ENCODE data around the gene UHRF2. TPM values are rescaled to one million over a fixed set of nuclear protein-coding genes. Genes with fewer than 3 reads are reported as not detected.
A peak's percentile ranks its signal among the peaks of the same experiment; 100 is the strongest.

UHRF2 gene
- total RNA-seq, 1 donor from 2014 or later = 61.2 TPM

- TF ChIP-seq CTCF (IDR thresholded peaks at IDR 0.05; ENCODE audit: unreplicated experiment) = no peak
- H3K36me3 Mint-ChIP-seq = peaks cover 9% of the 10 kb centered on the region
- H3K9me3 Mint-ChIP-seq = no peaks in the 10 kb centered on the region
- DNase-seq (ENCODE audit: low spot score in 2 of 2, unreplicated experiment in 2 of 2) = no peak
- H3K27ac Mint-ChIP-seq = no peak overlapping the region
- no peaks in the 10 kb centered on the region for H3K27me3 Mint-ChIP-seq (ENCODE audit: low read depth)
- no peak overlapping the region for H3K4me3 Mint-ChIP-seq
- H3K4me1 Mint-ChIP-seq = peaks cover 36% of the 10 kb centered on the region
These were observed 4.2 kb downstream of the UHRF2 start for GRCh38 chr9:6417186-6417585.

- Mint-ChIP-seq H3K27ac (peak overlapping the region; percentile 15), H3K4me3 (no peak overlapping the region)
These were observed 5.8 kb downstream of the UHRF2 start for GRCh38 chr9:6418764-6419163.

GRCh38 chr9:6424940-6425339 lies 11.9 kb downstream of the UHRF2 start:
- Mint-ChIP-seq H3K27ac (peak overlapping the region; percentile 47), H3K27me3 (ENCODE audit: low read depth) (no peaks in the 10 kb centered on the region), H3K4me3 (no peak overlapping the region), H3K36me3 (peaks cover 12% of the 10 kb centered on the region), H3K4me1 (peaks cover 8% of the 10 kb centered on the region), H3K9me3 (no peaks in the 10 kb centered on the region)
- no peak for DNase-seq (ENCODE audit: low spot score in 2 of 2, unreplicated experiment in 2 of 2)
- no peak for TF ChIP-seq CTCF (IDR thresholded peaks at IDR 0.05; ENCODE audit: unreplicated experiment)

More at GRCh38 chr9:6418764-6419163, 5.8 kb downstream of the UHRF2 start:
- Mint-ChIP-seq H3K36me3 (peaks cover 11% of the 10 kb centered on the region), H3K4me1 (peaks cover 36% of the 10 kb centered on the region), H3K27me3 (ENCODE audit: low read depth) (no peaks in the 10 kb centered on the region), H3K9me3 (no peaks in the 10 kb centered on the region)
- no peak for DNase-seq (ENCODE audit: low spot score in 2 of 2, unreplicated experiment in 2 of 2)
- no peak for TF ChIP-seq CTCF (IDR thresholded peaks at IDR 0.05; ENCODE audit: unreplicated experiment)

GRCh38 chr9:6426117-6426516 lies 13.1 kb downstream of the UHRF2 start:
- H3K4me3 Mint-ChIP-seq = no peak overlapping the region
- no peaks in the 10 kb centered on the region for H3K9me3 Mint-ChIP-seq
- H3K36me3 Mint-ChIP-seq = peaks cover 12% of the 10 kb centered on the region
- no peak for DNase-seq (ENCODE audit: low spot score in 2 of 2, unreplicated experiment in 2 of 2)
- no peaks in the 10 kb centered on the region for H3K27me3 Mint-ChIP-seq (ENCODE audit: low read depth)
- peak overlapping the region; percentile 83 for H3K27ac Mint-ChIP-seq
- TF ChIP-seq CTCF (IDR thresholded peaks at IDR 0.05; ENCODE audit: unreplicated experiment) = no peak
- peaks cover 8% of the 10 kb centered on the region for H3K4me1 Mint-ChIP-seq

GRCh38 chr9:6428940-6429889 lies 16.2 kb downstream of the UHRF2 start:
- Mint-ChIP-seq H3K27me3 (ENCODE audit: low read depth) (no peaks in the 10 kb centered on the region), H3K9me3 (no peaks in the 10 kb centered on the region), H3K27ac (no peak overlapping the region), H3K36me3 (peaks cover 10% of the 10 kb centered on the region), H3K4me1 (peaks cover 8% of the 10 kb centered on the region), H3K4me3 (no peak overlapping the region)
- no peak for TF ChIP-seq CTCF (IDR thresholded peaks at IDR 0.05; ENCODE audit: unreplicated experiment)
- no peak for DNase-seq (ENCODE audit: low spot score in 2 of 2, unreplicated experiment in 2 of 2)
